Keratinocyte (primary cell): ENCODE results near the gene ELP4.

Experiments
- CTCF ChIP-seq, 3 experiments: IDR thresholded peaks in 1 of 3; conservative IDR thresholded peaks in 1 of 3; optimal IDR thresholded peaks in 1 of 3; 2 replicates in 2 of 3; 3 replicates in 1 of 3; pipeline versions ENCODE3 to v1.5.1; 2011; ENCODE audit warnings: low read length in 3 of 3, mild to moderate bottlenecking in 3 of 3, moderate library complexity in 2 of 3, control low read depth in 1 of 3, inconsistent platforms in 1 of 3; ENCODE audit not compliant: insufficient read depth in 2 of 3; ENCODE audit errors: extremely low read depth in 1 of 3
- EZH2 ChIP-seq: IDR thresholded peaks from one replicate; pipeline ENCODE4 v1.6.1; 2012; ENCODE audit warnings: inconsistent platforms, mild to moderate bottlenecking, low read length, moderate library complexity

- TF ChIP-seq CTCF (optimal IDR thresholded peaks at IDR 0.05 in 1 of 3, IDR thresholded peaks at IDR 0.05 in 1 of 3, conservative IDR thresholded peaks at IDR 0.05 in 1 of 3; ENCODE audit: extremely low read depth in 1 of 3, insufficient read depth in 2 of 3, low read length in 3 of 3) = no peak
- TF ChIP-seq EZH2 = no peak
These were observed 291.1 kb downstream of the ELP4 start for GRCh38 chr11:31800398-31801265.
